Endothelial cell of umbilical vein (primary cell): ENCODE measurements around the gene SEPTIN10. TPM values are rescaled to one million over a fixed set of nuclear protein-coding genes. Genes with fewer than 3 reads are reported as not detected.

Source experiments
- BruUV-seq: library from RNA; stranded (reverse); fragments of 400-500 nt; replicated peaks from 2 replicates; lab custom pipeline; 2021; lab: Mats Ljungman, UMichigan
- CTCF ChIA-PET: fragments of 300-600, 350-600 bp; sonication (Branson Sonifier 250); formaldehyde crosslinking; loops from one replicate; lab custom pipeline; 2021; ENCODE audit warnings: antibody characterized with exemption, inconsistent platforms; lab: Charles Lee
- POLR2A ChIA-PET: fragments of 300-600, 350-600 bp; sonication (Branson Sonifier 250); formaldehyde crosslinking; loops from one replicate; lab custom pipeline; 2021; ENCODE audit warnings: antibody characterized with exemption, inconsistent platforms; lab: Charles Lee
- DNase-seq: peaks from one replicate; pipeline ENCODE4 v3.0.0-alpha.2; 2011; ENCODE audit warnings: low read depth, low spot score
- FAIRE-seq: peaks from 2 replicates; lab custom pipeline; 2011; peaks lifted over from hg19 to GRCh38; lab: Jason Lieb, UNC
- H2AFZ ChIP-seq: 2 replicates; pipeline ENCODE4 v1.6.0; 2012; ENCODE audit warnings: low read depth, low read length, control low read depth, inconsistent platforms
- H3K27ac ChIP-seq: 2 replicates; pipeline ENCODE4 v1.5.1; 2011; ENCODE audit warnings: low read depth, mild to moderate bottlenecking, control low read depth, low read length, moderate library complexity; ENCODE audit not compliant: insufficient read depth
- H3K27me3 ChIP-seq, 2 experiments: 2 replicates each; pipeline versions ENCODE4 v1.6.0 to v1.6.1; 2011; ENCODE audit warnings: low read length in 2 of 2, mixed read lengths in 1 of 2; ENCODE audit not compliant: control insufficient read depth in 2 of 2, insufficient read depth in 2 of 2
- H3K36me3 ChIP-seq, 2 experiments: 2 replicates in 1 of 2; 3 replicates in 1 of 2; pipeline ENCODE4 v1.5.1; 2011; ENCODE audit warnings: low read length in 2 of 2, mild to moderate bottlenecking in 1 of 2, moderate library complexity in 1 of 2; ENCODE audit not compliant: control insufficient read depth in 2 of 2, insufficient read depth in 2 of 2; ENCODE audit errors: extremely low read depth in 1 of 2
- H3K4me1 ChIP-seq: 3 replicates; pipeline ENCODE4 v1.5.1; 2011; ENCODE audit warnings: mild to moderate bottlenecking, low read length; ENCODE audit not compliant: control insufficient read depth, insufficient read depth; ENCODE audit errors: extremely low read depth
- H3K4me2 ChIP-seq: 2 replicates; pipeline ENCODE4 v1.6.1; 2011; ENCODE audit warnings: low read length, control low read depth, mixed read lengths; ENCODE audit not compliant: insufficient read depth
- H3K4me3 ChIP-seq, 3 experiments: fragments of 200-600 bp in 1 of 3; sonication (generic), shearing (Covaris generic) in 1 of 3; replicated peaks in 1 of 3; 2 replicates each; pipeline ENCODE4 v1.5.1; 2011 to 2016; ENCODE audit warnings: control low read depth in 3 of 3, low read length in 3 of 3, mild to moderate bottlenecking in 2 of 3, inconsistent platforms in 1 of 3, low read depth in 1 of 3, moderate library complexity in 1 of 3; ENCODE audit not compliant: insufficient read depth in 1 of 3
- H3K79me2 ChIP-seq: 2 replicates; pipeline ENCODE4 v1.6.0; 2012; ENCODE audit warnings: low read length, inconsistent platforms; ENCODE audit not compliant: control insufficient read depth, insufficient read depth
- H3K9ac ChIP-seq: replicated peaks from 2 replicates; pipeline ENCODE3; 2011; ENCODE audit warnings: low read length, control low read depth; ENCODE audit not compliant: insufficient read depth; ENCODE audit errors: extremely low read depth
- H3K9me1 ChIP-seq: replicated peaks from 3 replicates; pipeline ENCODE4 v1.6.0; 2011; ENCODE audit warnings: mild to moderate bottlenecking, low read length; ENCODE audit not compliant: control insufficient read depth, insufficient read depth; ENCODE audit errors: extremely low read depth
- H3K9me3 ChIP-seq: replicated peaks from 2 replicates; pipeline ENCODE4 v1.5.1; 2012; ENCODE audit warnings: low read length, inconsistent platforms; ENCODE audit not compliant: control insufficient read depth, insufficient read depth
- H4K20me1 ChIP-seq: replicated peaks from 2 replicates; pipeline ENCODE3; 2011; ENCODE audit warnings: mild to moderate bottlenecking, low read length; ENCODE audit not compliant: control insufficient read depth, insufficient read depth; ENCODE audit errors: extremely low read depth
- EZH2 ChIP-seq: IDR thresholded peaks from 2 replicates; pipeline ENCODE4 v1.6.1; 2012; ENCODE audit warnings: borderline replicate concordance, low read depth, mild to moderate bottlenecking, moderate library complexity, low read length, inconsistent platforms; ENCODE audit not compliant: severe bottlenecking
- FOS ChIP-seq: IDR thresholded peaks from 2 replicates; pipeline ENCODE4 v1.6.1; 2011; ENCODE audit warnings: mild to moderate bottlenecking, low read length, moderate library complexity, borderline replicate concordance; ENCODE audit not compliant: insufficient read depth
- GATA2 ChIP-seq: IDR thresholded peaks from 2 replicates; pipeline ENCODE4 v1.7.0; 2011; ENCODE audit warnings: low read depth, mild to moderate bottlenecking, moderate library complexity, mixed read lengths, low read length; ENCODE audit not compliant: insufficient read length, insufficient read depth
- JUN ChIP-seq: IDR thresholded peaks from 2 replicates; pipeline ENCODE4 v1.6.1; 2011; ENCODE audit warnings: borderline replicate concordance, low read depth; ENCODE audit not compliant: insufficient read length, insufficient read depth
- MYC ChIP-seq: IDR thresholded peaks from one replicate; pipeline ENCODE4 v1.6.1; 2011; ENCODE audit warnings: mild to moderate bottlenecking, low read depth, low read length
- POLR2A ChIP-seq: IDR thresholded peaks from 2 replicates; pipeline ENCODE4 v1.6.1; 2012; ENCODE audit warnings: low read depth, mild to moderate bottlenecking, control low read depth, low read length
- POLR2AphosphoS5 ChIP-seq: IDR thresholded peaks from 2 replicates; pipeline ENCODE4 v1.6.1; 2012; ENCODE audit warnings: low read depth, mild to moderate bottlenecking, control low read depth, low read length, moderate library complexity; ENCODE audit not compliant: insufficient read depth
- dilution Hi-C: fragments of 300-500 bp; cut with MboI; formaldehyde crosslinking; loops from one replicate; pipeline ENCODE4 v1.15.0; 2019; ENCODE audit warnings: low sequenced_read_pairs; ENCODE audit not compliant: extremely low pct_ligation_motif_present
- intact Hi-C: fragments of 100-400 bp; cut with micrococcal nuclease; formaldehyde crosslinking; loops from one replicate; pipeline ENCODE4 v1.10.0; 2022
- polyA plus RNA-seq, 4 experiments: library from polyadenylated mRNA; depleted of rRNA in 3 of 4; stranded (reverse) in 3 of 4; unstranded in 1 of 4; fragments of >200 nt; gene quantifications; 2 replicates each; pipeline versions ENCODE4 v1.2.1 to v1.2.3, GENCODE V29; 2011 to 2012; ENCODE audit warnings: missing spikeins in 1 of 4
- total RNA-seq: library from RNA; stranded (reverse); gene quantifications from 2 replicates; pipeline ENCODE4 v1.2.3, GENCODE V29; 2021
- TF ChIP-seq, protein P1 (sequence below): IDR thresholded peaks from 2 replicates; pipeline ENCODE4 v1.6.1; 2011; ENCODE audit not compliant: insufficient read depth, insufficient read length
- TF ChIP-seq, protein P2 (sequence below), 2 donors: IDR thresholded peaks; 1 replicate in 1 of 2; 2 replicates in 1 of 2; pipeline ENCODE4 v1.5.1; 2011; ENCODE audit warnings: low read length in 2 of 2, mild to moderate bottlenecking in 2 of 2, moderate library complexity in 2 of 2, control low read depth in 1 of 2, inconsistent platforms in 1 of 2, low read depth in 1 of 2; ENCODE audit not compliant: insufficient read depth in 1 of 2; ENCODE audit errors: extremely low read depth in 1 of 2

The SEPTIN10 gene
- total and polyA plus RNA-seq, 2 donors (not counting 3 experiments of a cell fraction or from before 2014, with no cell fraction given), result 26.1 to 121 TPM

DNA sequence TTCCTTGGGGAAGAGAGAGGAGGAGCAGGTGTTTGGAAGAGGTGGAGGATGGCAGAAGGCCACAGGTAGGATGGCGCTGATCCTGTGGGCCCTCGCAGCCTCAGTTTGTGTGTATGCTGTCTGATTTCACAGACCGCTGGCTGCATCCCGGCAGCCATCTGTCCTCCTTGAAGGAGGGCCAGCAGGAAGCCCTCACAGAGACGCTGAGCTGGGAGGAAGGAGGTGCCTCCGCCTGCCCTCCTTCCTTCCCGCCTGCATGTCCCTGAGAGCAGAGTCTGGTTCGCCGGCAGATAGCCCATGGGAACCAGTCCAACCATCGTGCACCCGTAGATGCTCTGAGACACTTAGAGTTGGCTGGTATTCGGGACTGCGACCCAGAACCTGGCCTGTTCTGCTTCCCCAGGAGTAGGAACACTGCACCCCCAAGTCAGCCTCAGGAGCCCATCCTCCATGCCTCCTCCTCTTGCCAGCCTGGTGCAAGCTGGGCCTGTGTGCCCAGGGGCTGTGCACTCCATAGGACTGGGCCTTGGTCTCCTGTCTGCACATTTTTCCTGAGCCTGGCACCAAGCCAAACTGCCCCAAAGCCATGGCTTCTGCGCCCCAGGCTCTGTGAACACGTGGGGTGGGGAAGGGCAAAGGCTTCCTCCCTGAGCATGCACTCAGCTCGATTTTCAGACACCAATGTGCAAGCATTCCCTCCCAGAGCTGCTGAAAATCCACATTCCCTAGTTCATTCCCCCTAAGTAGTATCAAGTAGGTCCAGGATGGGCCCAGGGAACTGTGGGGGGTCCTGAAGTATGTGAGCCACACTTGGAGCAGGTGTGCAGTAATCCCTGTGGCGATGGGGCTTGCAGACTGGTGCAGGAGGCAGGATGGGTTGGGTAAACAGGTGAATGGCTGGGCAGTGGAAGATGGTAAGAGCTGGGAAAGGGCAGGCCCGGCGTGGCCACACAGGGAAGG, 115.6 kb downstream of the SEPTIN10 start:
- Histone ChIP-seq H3K4me2 (peak overlapping the region; percentile 70), H3K27ac (peak overlapping the region; percentile 74), H3K9ac (peak overlapping the region; percentile 62), H3K4me1 (peaks cover 19% of the 10 kb centered on the region), H2AFZ (peak overlapping the region; percentile 78), H3K79me2 (no peaks in the 10 kb centered on the region), H3K36me3 (peaks cover 0 to under 1% of the 10 kb centered on the region in 2 experiments), H3K27me3 (no peaks in the 10 kb centered on the region), H4K20me1 (no peaks in the 10 kb centered on the region), H3K9me1 (no peaks in the 10 kb centered on the region), H3K9me3 (no peaks in the 10 kb centered on the region), H3K4me3 (no peak overlapping the region)
- TSS peak; percentile 18 for BruUV-seq
- ChIA-PET CTCF (interaction anchor here (0.7 to 3.5 kb wide), 8 partner anchors 9 to 370 kb away, joined by 3 to 30 read pairs (median 4); partner anchors contain the start of gene SH3RF3), POLR2A (interaction anchor here (0.6 kb wide), 1 partner anchor 36 kb away, joined by 3 read pairs; no protein-coding TSS in a partner anchor)
- DNase-seq (peak; percentile 33), FAIRE-seq (no peak)
- intact Hi-C loops (loop anchor here (1.0 to 5.0 kb wide), 2 partner anchors 11 to 166 kb away; no protein-coding TSS in a partner anchor), dilution Hi-C loops (no loop called here)
- TF ChIP-seq POLR2A, result no peak
- no peak for TF ChIP-seq JUN
- TF ChIP-seq MYC, result no peak
- no peak for TF ChIP-seq POLR2AphosphoS5
- TF ChIP-seq EZH2, result no peak
- TF ChIP-seq, protein P1, sequence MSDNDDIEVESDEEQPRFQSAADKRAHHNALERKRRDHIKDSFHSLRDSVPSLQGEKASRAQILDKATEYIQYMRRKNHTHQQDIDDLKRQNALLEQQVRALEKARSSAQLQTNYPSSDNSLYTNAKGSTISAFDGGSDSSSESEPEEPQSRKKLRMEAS, result no peak
- TF ChIP-seq, protein P2, sequence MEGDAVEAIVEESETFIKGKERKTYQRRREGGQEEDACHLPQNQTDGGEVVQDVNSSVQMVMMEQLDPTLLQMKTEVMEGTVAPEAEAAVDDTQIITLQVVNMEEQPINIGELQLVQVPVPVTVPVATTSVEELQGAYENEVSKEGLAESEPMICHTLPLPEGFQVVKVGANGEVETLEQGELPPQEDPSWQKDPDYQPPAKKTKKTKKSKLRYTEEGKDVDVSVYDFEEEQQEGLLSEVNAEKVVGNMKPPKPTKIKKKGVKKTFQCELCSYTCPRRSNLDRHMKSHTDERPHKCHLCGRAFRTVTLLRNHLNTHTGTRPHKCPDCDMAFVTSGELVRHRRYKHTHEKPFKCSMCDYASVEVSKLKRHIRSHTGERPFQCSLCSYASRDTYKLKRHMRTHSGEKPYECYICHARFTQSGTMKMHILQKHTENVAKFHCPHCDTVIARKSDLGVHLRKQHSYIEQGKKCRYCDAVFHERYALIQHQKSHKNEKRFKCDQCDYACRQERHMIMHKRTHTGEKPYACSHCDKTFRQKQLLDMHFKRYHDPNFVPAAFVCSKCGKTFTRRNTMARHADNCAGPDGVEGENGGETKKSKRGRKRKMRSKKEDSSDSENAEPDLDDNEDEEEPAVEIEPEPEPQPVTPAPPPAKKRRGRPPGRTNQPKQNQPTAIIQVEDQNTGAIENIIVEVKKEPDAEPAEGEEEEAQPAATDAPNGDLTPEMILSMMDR (IDR thresholded peaks at IDR 0.05; ENCODE audit: extremely low read depth in 1 of 2, insufficient read depth in 1 of 2, low read depth in 1 of 2, low read length in 2 of 2), result no peak
- no peak for TF ChIP-seq GATA2
- TF ChIP-seq FOS, result no peak
